Peyer's patch (tissue), 4 donors: ENCODE data around the gene NPB.

ENCODE experiments used
- POLR2A ChIP-seq, 2 donors: fragments of 450-650 bp; IDR thresholded peaks; one replicate each; pipeline ENCODE4 v1.5.1; 2017; ENCODE audit warnings: antibody characterized with exemption in 2 of 2, mild to moderate bottlenecking in 2 of 2, moderate library complexity in 2 of 2
- TF ChIP-seq, protein P1 (sequence below), 6 experiments: fragments of 450-650 bp in 4 of 6; fragments of 200-600 bp in 2 of 6; sonication (generic) in 1 of 6; IDR thresholded peaks; one replicate each; pipeline ENCODE4 v1.5.1; 2017 to 2019; ENCODE audit warnings: antibody characterized with exemption in 6 of 6, mild to moderate bottlenecking in 3 of 6, moderate library complexity in 1 of 6

DNA sequence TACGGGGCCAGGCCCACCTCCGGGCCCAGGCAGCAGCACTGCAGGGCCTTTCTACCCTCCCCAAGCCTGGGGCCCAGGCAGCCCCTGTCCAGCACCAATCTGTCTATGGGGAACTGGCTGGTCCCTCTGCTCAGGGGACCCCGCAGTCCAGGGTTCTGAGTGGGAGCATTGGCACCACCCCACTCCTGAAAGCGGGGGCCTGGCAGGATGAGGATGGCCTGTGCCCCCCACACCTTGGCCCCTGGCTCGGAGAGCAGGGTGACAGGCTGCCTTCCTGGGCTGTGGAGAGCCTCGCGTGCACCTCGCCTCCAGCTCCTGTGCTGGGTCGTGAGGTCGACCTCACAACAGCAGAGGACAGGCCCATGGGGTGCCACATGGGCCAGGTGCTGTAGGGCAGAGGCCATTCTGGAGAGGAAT lies 1.4 kb downstream of the NPB start:
- TF ChIP-seq POLR2A (IDR thresholded peaks at IDR 0.05): no peak
- TF ChIP-seq, protein P1, sequence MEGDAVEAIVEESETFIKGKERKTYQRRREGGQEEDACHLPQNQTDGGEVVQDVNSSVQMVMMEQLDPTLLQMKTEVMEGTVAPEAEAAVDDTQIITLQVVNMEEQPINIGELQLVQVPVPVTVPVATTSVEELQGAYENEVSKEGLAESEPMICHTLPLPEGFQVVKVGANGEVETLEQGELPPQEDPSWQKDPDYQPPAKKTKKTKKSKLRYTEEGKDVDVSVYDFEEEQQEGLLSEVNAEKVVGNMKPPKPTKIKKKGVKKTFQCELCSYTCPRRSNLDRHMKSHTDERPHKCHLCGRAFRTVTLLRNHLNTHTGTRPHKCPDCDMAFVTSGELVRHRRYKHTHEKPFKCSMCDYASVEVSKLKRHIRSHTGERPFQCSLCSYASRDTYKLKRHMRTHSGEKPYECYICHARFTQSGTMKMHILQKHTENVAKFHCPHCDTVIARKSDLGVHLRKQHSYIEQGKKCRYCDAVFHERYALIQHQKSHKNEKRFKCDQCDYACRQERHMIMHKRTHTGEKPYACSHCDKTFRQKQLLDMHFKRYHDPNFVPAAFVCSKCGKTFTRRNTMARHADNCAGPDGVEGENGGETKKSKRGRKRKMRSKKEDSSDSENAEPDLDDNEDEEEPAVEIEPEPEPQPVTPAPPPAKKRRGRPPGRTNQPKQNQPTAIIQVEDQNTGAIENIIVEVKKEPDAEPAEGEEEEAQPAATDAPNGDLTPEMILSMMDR (IDR thresholded peaks at IDR 0.05): no peak
